Measurements from ENCODE around the gene ZNF232.
A peak's percentile ranks its signal among the peaks of the same experiment; 100 is the strongest.
"Not testable (repeated sequence)": the region's sequence is repeated elsewhere in the genome, so short reads cannot be mapped to it uniquely, and the experiment has no call there.

ZNF232 gene

GRCh38 chr17:5097101-5097834 is 14.4 kb downstream of the ZNF232 start:
- DNase-seq (ENCODE audit: low read depth, low spot score), result no peak

GRCh38 chr17:5096731-5097100 is 15.0 kb downstream of the ZNF232 start:
- no peak for DNase-seq (ENCODE audit: low read depth, low spot score)

GRCh38 chr17:5092218-5093010 is 19.3 kb downstream of the ZNF232 start:
- DNase-seq (ENCODE audit: low read depth, low spot score), result no peak

- no peak for DNase-seq (ENCODE audit: low read depth, low spot score)
Observed at GRCh38 chr17:5080591-5080990, 31.1 kb downstream of the ZNF232 start.

- DNase-seq (ENCODE audit: low read depth, low spot score), result peak; percentile 89
Observed at GRCh38 chr17:5078106-5079028, 33.3 kb downstream of the ZNF232 start, which contains the start of gene ZFP3. Gene ZFP3, plus strand, starts transcription at chr17:5078467. Its CDS starts 13,038 bp downstream, at chr17:5091505.

GRCh38 chr17:5077781-5078105 is 33.9 kb downstream of the ZNF232 start:
- DNase-seq (ENCODE audit: low read depth, low spot score), result no peak

- DNase-seq (ENCODE audit: low read depth, low spot score), result not testable (repeated sequence)
Observed at GRCh38 chr17:5077275-5077674, 34.4 kb downstream of the ZNF232 start.

GRCh38 chr17:5075472-5075871 is 36.2 kb downstream of the ZNF232 start:
- DNase-seq (ENCODE audit: low read depth, low spot score), result not testable (repeated sequence)

- DNase-seq (ENCODE audit: low read depth, low spot score), result no peak
Observed at GRCh38 chr17:5069724-5070123, 42.0 kb downstream of the ZNF232 start.

- no peak for DNase-seq (ENCODE audit: low read depth, low spot score)
Observed at GRCh38 chr17:5068236-5068635, 43.4 kb downstream of the ZNF232 start.

- peak; percentile 49 for DNase-seq (ENCODE audit: low read depth, low spot score)
Observed at GRCh38 chr17:5065227-5065744, 46.4 kb downstream of the ZNF232 start.

Data from astrocyte of the hippocampus (primary cell).